ENCODE data around the gene WFDC1. TPM values are rescaled to one million over a fixed set of nuclear protein-coding genes. Genes with fewer than 3 reads are reported as not detected.

The WFDC1 gene
- total RNA-seq, 2 donors from 2014 or later, result 0.59 to 3.3 TPM

- Histone ChIP-seq H3K4me3 (no peak overlapping the region), H3K36me3 (no peaks in the 10 kb centered on the region), H3K27ac (no peak overlapping the region), H3K27me3 (no peaks in the 10 kb centered on the region), H3K4me1 (no peaks in the 10 kb centered on the region), H3K9me3 (no peaks in the 10 kb centered on the region)
- no peak for TF ChIP-seq CTCF (IDR thresholded peaks at IDR 0.05)
- no peak for DNase-seq (ENCODE audit: low spot score)
These were observed 33.7 kb upstream of the WFDC1 start for GRCh38 chr16:84260766-84261554.

- no peaks in the 10 kb centered on the region for H3K27me3 ChIP-seq
- no peaks in the 10 kb centered on the region for H3K4me1 ChIP-seq
- no peaks in the 10 kb centered on the region for H3K36me3 ChIP-seq
- H3K27ac ChIP-seq, result no peak overlapping the region
- no peak overlapping the region for H3K4me3 ChIP-seq
- no peak for TF ChIP-seq CTCF (IDR thresholded peaks at IDR 0.05)
- H3K9me3 ChIP-seq, result no peaks in the 10 kb centered on the region
- no peak for DNase-seq (ENCODE audit: low spot score)
These were observed 32.6 kb upstream of the WFDC1 start for GRCh38 chr16:84262031-84262430.

- no peak overlapping the region for H3K4me3 ChIP-seq
- TF ChIP-seq CTCF (IDR thresholded peaks at IDR 0.05), result no peak
- no peaks in the 10 kb centered on the region for H3K36me3 ChIP-seq
- no peaks in the 10 kb centered on the region for H3K9me3 ChIP-seq
- no peak for DNase-seq (ENCODE audit: low spot score)
- no peaks in the 10 kb centered on the region for H3K27me3 ChIP-seq
- H3K27ac ChIP-seq, result no peak overlapping the region
- no peaks in the 10 kb centered on the region for H3K4me1 ChIP-seq
These were observed 31.7 kb upstream of the WFDC1 start for GRCh38 chr16:84262939-84263338.

- peak; percentile 62 for DNase-seq (ENCODE audit: low spot score)
- no peaks in the 10 kb centered on the region for H3K27me3 ChIP-seq
- peak overlapping the region in 1 of 2 donors; percentile 18 for H3K27ac ChIP-seq
- H3K4me3 ChIP-seq, result no peak overlapping the region
- no peaks in the 10 kb centered on the region for H3K9me3 ChIP-seq
- no peaks in the 10 kb centered on the region for H3K4me1 ChIP-seq
- no peak for TF ChIP-seq CTCF (IDR thresholded peaks at IDR 0.05)
- no peaks in the 10 kb centered on the region for H3K36me3 ChIP-seq
These were observed 28.2 kb upstream of the WFDC1 start for GRCh38 chr16:84266451-84266850.

- no peak for TF ChIP-seq CTCF (IDR thresholded peaks at IDR 0.05)
- no peak overlapping the region for H3K4me3 ChIP-seq
- H3K27ac ChIP-seq, result no peak overlapping the region
- DNase-seq (ENCODE audit: low spot score), result no peak
- H3K4me1 ChIP-seq, result no peaks in the 10 kb centered on the region
- no peaks in the 10 kb centered on the region for H3K36me3 ChIP-seq
- H3K27me3 ChIP-seq, result no peaks in the 10 kb centered on the region
- H3K9me3 ChIP-seq, result no peaks in the 10 kb centered on the region
These were observed 27.3 kb upstream of the WFDC1 start for GRCh38 chr16:84267380-84267779.
